ENCODE data around the gene CD47. TPM values are rescaled to one million over a fixed set of nuclear protein-coding genes. Genes with fewer than 3 reads are reported as not detected.

CD47 gene
- polyA plus RNA-seq, 1 of the 3 experiments (the other 2 are of a cell fraction) = 19.6 TPM

DNA sequence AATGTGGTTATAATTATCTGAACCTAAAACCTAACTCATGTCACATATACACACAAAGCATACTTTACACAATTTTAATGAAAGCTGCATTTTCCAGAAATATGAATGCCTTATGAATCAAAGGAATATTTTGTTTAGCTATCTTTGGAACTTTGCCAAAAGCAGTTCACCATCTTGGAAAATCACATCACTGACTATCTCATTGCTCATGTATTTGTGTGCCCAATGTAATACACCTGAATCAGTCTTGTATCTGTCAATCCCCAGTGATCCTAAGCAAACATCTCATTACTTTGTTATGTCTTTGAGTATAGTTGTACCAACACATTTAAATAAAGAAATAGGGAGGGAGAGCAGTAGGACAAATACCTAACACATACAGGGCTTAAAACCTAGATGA lies 15.6 kb upstream of the CD47 start:
- Histone ChIP-seq H3K36me3 (replicated peaks in 1 of 2; ENCODE audit: control insufficient read depth in 1 of 2, insufficient read depth in 2 of 2, low read length in 1 of 2) (no peaks in the 10 kb centered on the region), H4K20me1 (ENCODE audit: insufficient read depth) (no peaks in the 10 kb centered on the region), H3K4me1 (ENCODE audit: control insufficient read depth in 1 of 2, insufficient read depth in 2 of 2, low read depth in 1 of 2, low read length in 1 of 2) (no peaks in the 10 kb centered on the region), H3K4me2 (no peak overlapping the region), H3K27me3 (ENCODE audit: insufficient read depth) (no peaks in the 10 kb centered on the region), H3F3A (replicated peaks; ENCODE audit: insufficient read depth) (peaks cover 4% of the 10 kb centered on the region), H2AFZ (ENCODE audit: low read depth) (no peak overlapping the region), H3K4me3 (ENCODE audit: low read depth in 2 of 2, low read length in 1 of 2) (no peak overlapping the region), H3K9me3 (no peaks in the 10 kb centered on the region), H3K79me2 (ENCODE audit: insufficient read depth) (no peaks in the 10 kb centered on the region), H3K9me2 (no peaks in the 10 kb centered on the region), H3K9ac (no peak overlapping the region), H3K27ac (ENCODE audit: low read depth in 2 of 2, low read length in 1 of 2) (no peak overlapping the region)
- TF ChIP-seq USF1 (IDR thresholded peaks at IDR 0.05; ENCODE audit: borderline replicate concordance, low read depth) = no peak
- DNase-seq = no peak
- CTCF ChIA-PET = no interaction called here
- POLR2A ChIA-PET = no interaction called here

GRCh38 chr3:108106031-108106430 lies 15.2 kb upstream of the CD47 start:
- H3K79me2 ChIP-seq (ENCODE audit: insufficient read depth) = no peaks in the 10 kb centered on the region
- peaks cover 4% of the 10 kb centered on the region for H3F3A ChIP-seq (replicated peaks; ENCODE audit: insufficient read depth)
- no peaks in the 10 kb centered on the region for H3K9me3 ChIP-seq
- 83% methylated on average over 3 of the region's 3 CpGs for WGBS (ENCODE audit: low lambda C conversion rate)
- DNase-seq = no peak
- H2AFZ ChIP-seq (ENCODE audit: low read depth) = no peak overlapping the region
- H3K36me3 ChIP-seq (replicated peaks in 1 of 2; ENCODE audit: control insufficient read depth in 1 of 2, insufficient read depth in 2 of 2, low read length in 1 of 2) = no peaks in the 10 kb centered on the region
- ChIA-PET POLR2A (no interaction called here), CTCF (no interaction called here)
- H3K9ac ChIP-seq = no peak overlapping the region
- no peak overlapping the region for H3K4me2 ChIP-seq
- H3K27ac ChIP-seq (ENCODE audit: low read depth in 2 of 2, low read length in 1 of 2) = no peak overlapping the region
- H3K9me2 ChIP-seq = no peaks in the 10 kb centered on the region
- H3K4me3 ChIP-seq (ENCODE audit: low read depth in 2 of 2, low read length in 1 of 2) = no peak overlapping the region
- H3K27me3 ChIP-seq (ENCODE audit: insufficient read depth) = no peaks in the 10 kb centered on the region
- no peaks in the 10 kb centered on the region for H3K4me1 ChIP-seq (ENCODE audit: control insufficient read depth in 1 of 2, insufficient read depth in 2 of 2, low read depth in 1 of 2, low read length in 1 of 2)
- H4K20me1 ChIP-seq (ENCODE audit: insufficient read depth) = no peaks in the 10 kb centered on the region
- TF ChIP-seq MEF2A (IDR thresholded peaks at IDR 0.05; ENCODE audit: borderline replicate concordance, low read depth) (no peak), TCF12 (IDR thresholded peaks at IDR 0.05) (peak; percentile 22; the same call in 1 of the 2 replicates)

- ChIA-PET POLR2A (no interaction called here), CTCF (no interaction called here)
- H3K9me3 ChIP-seq = no peaks in the 10 kb centered on the region
- H3F3A ChIP-seq (replicated peaks; ENCODE audit: insufficient read depth) = peaks cover 4% of the 10 kb centered on the region
- no peak for DNase-seq
- no peak overlapping the region for H3K4me3 ChIP-seq (ENCODE audit: low read depth in 2 of 2, low read length in 1 of 2)
- H3K4me1 ChIP-seq (ENCODE audit: control insufficient read depth in 1 of 2, insufficient read depth in 2 of 2, low read depth in 1 of 2, low read length in 1 of 2) = no peaks in the 10 kb centered on the region
- no peaks in the 10 kb centered on the region for H3K27me3 ChIP-seq (ENCODE audit: insufficient read depth)
- no peaks in the 10 kb centered on the region for H3K79me2 ChIP-seq (ENCODE audit: insufficient read depth)
- H3K27ac ChIP-seq (ENCODE audit: low read depth in 2 of 2, low read length in 1 of 2) = no peak overlapping the region
- peak; percentile 14; the same call in 1 of the 2 replicates for TF ChIP-seq NFIC (IDR thresholded peaks at IDR 0.05; ENCODE audit: borderline replicate concordance)
- TF ChIP-seq TCF12 (IDR thresholded peaks at IDR 0.05) = peak; percentile 18; the same call in 1 of the 2 replicates
- TF ChIP-seq FOXM1 (IDR thresholded peaks at IDR 0.05; ENCODE audit: low read depth) = no peak
- WGBS (ENCODE audit: low lambda C conversion rate) = 72% methylated on average over 11 of the region's 11 CpGs
- H4K20me1 ChIP-seq (ENCODE audit: insufficient read depth) = no peaks in the 10 kb centered on the region
- no peaks in the 10 kb centered on the region for H3K9me2 ChIP-seq
- no peak overlapping the region for H3K4me2 ChIP-seq
- no peaks in the 10 kb centered on the region for H3K36me3 ChIP-seq (replicated peaks in 1 of 2; ENCODE audit: control insufficient read depth in 1 of 2, insufficient read depth in 2 of 2, low read length in 1 of 2)
- H3K9ac ChIP-seq = no peak overlapping the region
- no peak overlapping the region for H2AFZ ChIP-seq (ENCODE audit: low read depth)
Measured at GRCh38 chr3:108103886-108104797, 13.3 kb upstream of the CD47 start.

Measured in SK-N-SH (cell line).